COLO668 (cell line): Measurements from ENCODE around the gene ETHE1.
A peak's percentile ranks its signal among the peaks of the same experiment; 100 is the strongest.

ENCODE experiments used
- DNase-seq: peaks from one replicate; lab custom pipeline; 2025; ENCODE audit not compliant: unreplicated experiment; lab: John Stamatoyannopoulos, UW

ETHE1 gene

DNA sequence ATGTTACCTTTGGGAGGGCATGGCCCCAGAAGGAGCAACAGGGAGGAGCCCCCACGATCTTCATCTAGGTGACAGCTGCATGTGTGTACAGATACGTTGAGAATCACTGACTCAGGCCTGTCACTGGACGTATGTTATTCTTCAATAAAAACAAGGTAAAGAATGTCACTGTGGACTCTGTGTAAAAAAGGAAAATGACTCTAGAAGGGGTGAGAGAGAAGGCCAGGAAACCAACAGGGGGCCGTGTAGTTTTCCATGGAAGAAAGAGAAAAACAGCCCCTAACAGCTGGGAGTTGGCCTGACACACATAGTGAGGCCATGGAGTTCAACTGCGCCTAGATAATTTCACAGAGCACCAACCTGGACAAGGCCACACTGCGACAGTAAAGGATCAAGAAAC is 59.7 kb downstream of the ETHE1 start:
- DNase-seq, result no peak

DNA sequence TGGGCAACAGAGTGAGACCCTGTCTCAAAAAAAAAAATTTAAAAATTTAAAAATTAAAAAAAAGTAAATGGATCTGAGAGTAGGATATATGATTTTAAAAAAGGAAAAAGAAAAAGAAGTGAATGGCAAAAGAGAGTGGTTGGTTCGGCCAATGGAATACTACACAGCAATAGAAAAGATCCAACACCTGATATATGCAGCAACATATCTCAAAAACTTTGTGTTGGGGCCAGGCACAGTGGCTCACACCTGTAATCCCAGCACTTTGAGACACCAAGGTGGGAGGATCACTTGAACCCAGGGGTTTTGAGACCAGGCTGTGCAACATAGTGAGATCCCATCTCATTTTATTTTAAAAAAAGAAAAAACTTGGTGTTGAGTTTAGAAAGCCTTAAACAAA is 60.2 kb downstream of the ETHE1 start:
- DNase-seq, result no peak

DNA sequence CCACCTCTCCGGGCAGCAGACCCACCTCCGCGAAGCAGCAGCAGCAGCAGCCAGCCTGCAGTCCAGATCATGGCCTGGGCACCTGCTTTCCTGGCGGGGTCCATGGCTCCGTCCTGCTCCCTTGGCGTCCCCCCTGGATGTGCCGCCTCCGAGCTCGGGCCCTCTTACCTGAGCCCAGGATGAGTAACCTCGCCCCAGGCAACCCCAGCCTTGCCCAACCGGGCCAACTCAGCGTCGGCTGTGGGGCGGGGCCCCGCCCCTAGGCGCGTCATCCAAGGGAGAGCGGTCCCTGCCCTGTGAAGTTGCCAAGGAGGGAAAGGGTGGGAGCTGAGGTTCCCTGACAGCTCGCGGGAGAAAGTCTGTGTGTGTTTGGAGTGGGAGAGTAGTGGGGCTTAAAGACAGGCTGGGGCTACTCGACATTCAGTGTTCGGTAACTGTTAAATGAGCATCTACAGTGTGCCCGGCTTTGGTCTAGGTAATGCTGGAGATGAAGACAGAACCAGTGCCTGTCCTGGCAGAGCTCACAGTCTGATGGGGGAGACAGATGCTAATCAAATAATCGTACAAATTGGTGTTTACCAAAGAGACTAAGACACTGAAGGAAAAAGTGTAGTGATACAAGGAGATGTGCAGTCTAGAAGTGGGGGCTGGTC is 61.4 kb downstream of the ETHE1 start, which contains the start of gene LYPD3:
Gene LYPD3, minus strand, starts transcription at position 141 of the 653 bp plus-strand sequence. Its CDS starts 37 bp downstream, at position 104.
- DNase-seq, result peak; percentile 4

DNA sequence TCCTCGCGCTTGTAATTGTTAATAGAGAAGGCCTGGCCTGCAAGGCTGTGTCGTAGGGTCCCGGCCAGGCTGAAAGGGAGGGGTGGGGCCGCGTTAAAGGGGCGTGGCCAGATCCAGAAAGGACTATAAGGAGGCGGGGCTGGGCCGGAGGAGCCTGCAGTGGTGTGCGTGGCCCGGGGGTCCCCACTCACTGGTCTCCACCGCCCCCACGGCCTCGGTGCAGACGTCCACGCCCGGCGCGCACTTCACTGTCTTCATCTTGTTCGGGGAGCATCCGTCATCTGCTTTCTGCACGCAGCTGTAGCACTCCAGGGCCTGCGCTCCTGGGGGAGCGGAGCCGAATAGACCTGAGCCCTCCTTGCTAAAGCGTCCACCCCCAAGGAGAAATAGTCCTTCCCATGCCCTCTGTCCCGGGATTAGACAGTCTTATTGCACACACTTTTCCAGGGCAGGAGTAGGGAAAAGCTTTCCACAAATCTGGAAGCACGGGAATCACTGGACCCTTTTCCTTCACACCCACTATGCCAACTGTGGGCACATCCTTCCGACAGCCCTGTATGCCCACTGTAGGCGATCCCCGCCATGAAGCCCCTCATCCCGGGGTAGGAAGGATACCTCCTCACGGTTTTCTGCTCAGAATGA is 62.7 kb downstream of the ETHE1 start:
- peak; percentile 41 for DNase-seq

DNA sequence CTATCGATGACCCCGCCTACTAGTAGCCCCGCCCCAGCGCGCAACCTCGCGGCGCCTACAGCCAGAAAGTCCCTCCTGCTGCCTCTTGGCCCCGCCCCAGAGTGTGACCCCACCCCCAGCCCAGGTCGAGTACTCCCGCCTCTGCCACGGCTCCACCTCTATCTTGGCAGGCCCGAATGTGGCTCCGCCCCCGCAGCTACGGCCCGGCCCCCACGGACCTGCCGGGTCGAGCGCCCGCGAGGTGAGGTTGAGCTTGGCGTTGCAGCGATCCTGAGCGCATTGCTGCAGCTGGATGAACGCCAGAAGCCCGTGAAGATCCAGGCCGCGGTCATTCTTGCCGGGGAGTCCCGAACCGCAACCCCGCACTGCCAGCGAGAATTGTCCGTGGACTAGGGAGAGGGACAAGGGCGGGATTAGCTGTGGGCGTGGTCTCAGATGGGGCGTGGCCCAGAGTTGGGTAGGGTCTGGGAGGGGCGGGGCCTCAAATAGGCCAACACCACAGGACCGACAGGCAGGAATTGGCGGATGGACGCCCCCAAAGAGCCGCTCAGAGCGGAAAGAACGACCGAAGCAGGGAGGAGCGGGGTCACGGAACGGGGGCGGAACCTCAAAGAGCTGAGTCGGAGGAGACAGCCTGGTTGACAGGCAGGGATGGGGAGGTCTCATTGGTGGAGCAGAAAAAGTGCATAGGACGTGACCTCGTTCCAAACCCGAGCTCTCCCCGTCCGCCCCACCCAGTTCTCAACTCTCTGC is 63.4 kb downstream of the ETHE1 start:
- peak; percentile 93 for DNase-seq

DNA sequence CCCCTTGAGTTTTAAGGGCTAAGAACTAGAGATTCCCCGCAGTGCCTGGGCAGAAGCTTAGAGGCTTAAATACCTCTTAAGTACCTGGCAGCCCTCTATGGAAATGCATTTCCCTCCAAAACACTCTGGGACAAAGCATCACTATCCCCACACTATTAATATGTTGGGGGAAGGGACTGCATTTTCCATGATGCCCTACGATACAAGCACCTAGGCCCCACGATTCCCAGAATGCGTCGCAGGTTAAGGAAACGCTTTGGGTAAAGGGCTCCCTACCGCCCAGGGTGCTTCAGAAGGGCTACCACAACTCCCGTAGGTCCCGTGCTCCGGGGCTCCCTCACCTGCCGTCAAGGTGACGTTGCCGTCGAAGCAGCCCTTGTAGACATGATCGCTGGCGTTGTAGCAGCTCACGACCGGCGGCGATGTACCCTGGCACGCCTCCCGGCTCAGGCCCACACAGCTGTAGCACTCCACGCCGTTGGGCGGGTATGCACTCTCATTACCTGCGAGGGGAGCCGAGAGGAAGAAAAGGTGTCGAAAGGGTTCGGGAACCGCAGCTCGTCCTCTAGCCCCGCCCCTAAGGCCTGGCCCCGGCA is 64.1 kb downstream of the ETHE1 start:
- DNase-seq, result no peak

DNA sequence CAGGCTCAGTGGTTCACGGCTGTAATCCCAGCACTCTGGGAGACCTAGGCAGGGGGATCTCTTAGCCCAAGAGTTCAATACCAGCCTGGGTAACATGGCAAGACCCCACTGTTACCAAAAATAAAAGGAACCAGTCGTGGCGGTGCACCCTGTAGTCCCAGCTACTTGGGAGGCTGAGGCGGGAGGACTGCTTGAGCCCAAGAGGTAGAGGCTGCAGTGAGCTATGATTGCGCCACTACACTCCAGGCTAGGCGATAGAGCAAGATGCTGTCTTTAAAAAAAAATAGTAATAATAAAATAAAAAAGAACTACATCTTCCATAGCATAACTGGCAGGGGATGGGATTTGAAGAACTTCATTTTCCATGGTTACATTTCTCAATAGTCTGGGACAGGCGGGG is 64.6 kb downstream of the ETHE1 start:
- no peak for DNase-seq

DNA sequence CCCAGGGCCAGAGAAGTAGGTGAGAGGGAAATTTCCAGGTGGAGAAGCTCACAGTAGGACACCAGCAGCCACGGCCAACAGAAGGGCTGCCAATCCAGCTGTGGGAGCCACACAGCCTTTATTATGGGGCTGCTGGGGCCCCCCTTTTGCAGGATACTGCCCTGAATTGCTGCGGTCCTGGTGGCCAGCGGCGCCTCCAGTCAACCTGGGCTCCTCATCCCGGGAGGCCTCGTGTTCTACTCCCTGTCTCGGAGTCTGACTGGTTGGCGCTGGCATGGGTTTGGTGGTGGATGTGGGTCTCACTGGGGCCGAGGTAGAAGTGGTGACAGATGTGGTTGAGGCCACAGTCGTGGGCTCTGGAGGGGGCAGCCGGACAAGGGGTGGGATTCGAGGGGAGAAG is 65.7 kb downstream of the ETHE1 start:
- DNase-seq, result no peak

DNA sequence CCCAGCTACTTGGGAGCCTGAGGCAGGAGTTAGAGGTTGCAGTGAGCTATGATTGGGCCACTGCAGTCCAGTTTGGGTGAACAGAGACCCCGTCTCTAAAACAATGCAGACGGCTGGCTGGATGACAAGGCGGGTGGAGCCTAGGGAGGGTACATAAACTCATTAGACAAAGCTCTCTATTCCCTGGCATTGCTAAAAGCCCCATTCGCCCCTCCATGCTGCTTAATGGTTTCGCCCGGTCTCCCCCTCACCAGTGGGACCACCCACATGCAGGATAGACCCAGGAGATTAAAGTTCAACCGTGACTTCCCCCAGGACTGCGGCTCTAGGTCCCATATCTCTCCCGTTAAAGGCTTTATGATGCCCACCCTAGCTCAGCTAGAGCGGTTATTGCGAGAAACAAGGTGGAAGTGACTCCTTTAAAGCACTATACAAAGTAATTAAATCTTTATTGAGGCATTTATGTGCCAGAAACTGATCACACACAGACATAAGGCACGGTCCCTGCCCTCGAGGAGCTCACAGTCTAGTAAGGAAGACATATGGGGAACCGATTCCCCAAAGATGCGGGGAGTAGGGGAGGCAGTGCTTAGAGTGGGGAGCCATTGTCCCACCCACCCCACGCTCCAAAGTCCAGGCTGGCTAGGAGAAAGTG is 66.5 kb downstream of the ETHE1 start:
- no peak for DNase-seq

DNA sequence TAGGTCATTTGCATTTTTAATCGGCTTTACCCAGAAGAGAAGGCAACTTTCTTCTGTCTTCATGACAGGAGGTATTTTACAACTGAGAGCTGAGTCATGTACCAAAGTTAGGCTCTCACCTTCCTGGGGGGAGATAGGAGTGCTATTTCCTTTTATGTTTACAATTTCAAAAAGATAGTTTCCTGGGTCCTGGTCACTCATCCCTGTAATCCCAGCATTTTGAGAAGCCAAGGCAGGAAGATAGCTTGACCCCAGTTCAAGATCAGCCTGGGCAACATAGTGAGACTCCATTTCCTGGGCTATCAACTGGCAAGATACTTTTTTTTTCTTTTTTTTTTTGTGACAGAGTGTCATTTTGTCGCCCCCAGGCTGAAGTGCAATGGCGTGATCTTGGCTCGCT is 69.2 kb downstream of the ETHE1 start:
- no peak for DNase-seq
